MM.1S (cell line): ENCODE results near the gene NDUFAF2.

Experiments
- DNase-seq: peaks from one replicate; pipeline ENCODE4 v3.0.0-alpha.2; 2015
- H2AFZ ChIP-seq: fragments of 300-600 bp; sonication (generic); 2 replicates; pipeline ENCODE4 v1.6.0; 2016; ENCODE audit warnings: antibody characterized with exemption, low read length
- H3F3A ChIP-seq: fragments of 300-600 bp; sonication (generic); 2 replicates; pipeline ENCODE4 v1.6.1; 2016; ENCODE audit warnings: mild to moderate bottlenecking, antibody characterized with exemption, low read length, moderate library complexity, mixed read lengths; ENCODE audit not compliant: insufficient read depth
- H3K27ac ChIP-seq: fragments of 300-600 bp; sonication (generic); 2 replicates; pipeline ENCODE4 v1.5.1; 2016; ENCODE audit warnings: mild to moderate bottlenecking, low read length
- H3K27me3 ChIP-seq: fragments of 300-600 bp; sonication (generic); replicated peaks from 2 replicates; pipeline ENCODE4 v1.6.0; 2016; ENCODE audit warnings: low read length; ENCODE audit not compliant: insufficient read depth
- H3K36me3 ChIP-seq: fragments of 300-600 bp; sonication (generic); replicated peaks from 2 replicates; pipeline ENCODE4 v1.6.1; 2016; ENCODE audit warnings: mild to moderate bottlenecking, low read length, mixed read lengths; ENCODE audit not compliant: insufficient read depth
- H3K4me1 ChIP-seq: fragments of 300-600 bp; sonication (generic); 2 replicates; pipeline ENCODE4 v1.6.1; 2016; ENCODE audit warnings: low read length, mixed read lengths
- H3K4me2 ChIP-seq: fragments of 300-600 bp; sonication (generic); 2 replicates; pipeline ENCODE4 v1.6.0; 2016; ENCODE audit warnings: low read depth, low read length
- H3K4me3 ChIP-seq: fragments of 300-600 bp; sonication (generic); 2 replicates; pipeline ENCODE4 v1.5.1; 2016; ENCODE audit warnings: low read length, mixed read lengths
- H3K79me2 ChIP-seq: fragments of 300-600 bp; sonication (generic); 2 replicates; pipeline ENCODE4 v1.6.1; 2016; ENCODE audit warnings: mixed run types, low read length, mixed read lengths
- H3K9ac ChIP-seq: fragments of 300-600 bp; sonication (generic); 2 replicates; pipeline ENCODE4 v1.6.1; 2016; ENCODE audit warnings: low read length, mixed read lengths
- H3K9me2 ChIP-seq: fragments of 300-600 bp; sonication (generic); replicated peaks from 2 replicates; pipeline ENCODE4 v1.6.1; 2016; ENCODE audit warnings: mild to moderate bottlenecking, low read length, mixed read lengths; ENCODE audit not compliant: insufficient read depth
- H3K9me3 ChIP-seq: fragments of 300-600 bp; sonication (generic); replicated peaks from 2 replicates; pipeline ENCODE4 v1.6.1; 2016; ENCODE audit warnings: mild to moderate bottlenecking, low read length, mixed read lengths; ENCODE audit not compliant: insufficient read depth
- H4K20me1 ChIP-seq: fragments of 300-600 bp; sonication (generic); 2 replicates; pipeline ENCODE4 v1.6.1; 2016; ENCODE audit warnings: mild to moderate bottlenecking, low read length, moderate library complexity, mixed read lengths; ENCODE audit not compliant: insufficient read depth
- EZH2 ChIP-seq: fragments of 300-600 bp; sonication (generic); optimal IDR thresholded peaks from 2 replicates; pipeline ENCODE3; 2017; ENCODE audit warnings: low read depth, mild to moderate bottlenecking, antibody characterized with exemption, low read length, mixed read lengths
- EZH2phosphoT487 ChIP-seq: fragments of 300-600 bp; sonication (generic); IDR thresholded peaks from 2 replicates; pipeline ENCODE4 v1.6.1; 2018; ENCODE audit warnings: antibody characterized with exemption, low read length
- TF ChIP-seq, protein P1 (sequence below): fragments of 300-600 bp; sonication (generic); IDR thresholded peaks from 2 replicates; pipeline ENCODE4 v1.5.1; 2016; ENCODE audit warnings: antibody characterized with exemption, low read length, mixed read lengths

The NDUFAF2 gene

DNA sequence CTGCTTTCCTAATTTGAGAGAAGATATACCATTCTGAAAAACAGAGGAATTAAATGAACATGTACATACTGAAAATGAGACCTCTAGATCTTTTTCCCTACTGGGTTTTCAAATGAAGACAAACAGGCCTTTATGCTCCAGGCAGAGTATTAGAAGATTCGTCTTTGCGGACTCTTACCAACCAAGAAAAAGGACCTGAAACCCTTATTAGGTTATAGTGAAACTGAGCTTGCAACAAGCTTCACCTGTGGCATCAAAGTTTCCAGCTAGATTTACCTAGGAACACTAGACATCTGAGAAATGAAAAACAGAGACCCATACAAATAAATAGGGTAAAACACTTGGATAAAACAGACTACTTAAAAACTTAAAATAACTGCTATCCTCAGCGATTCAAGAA, 171.0 kb downstream of the NDUFAF2 start:
- no peaks in the 10 kb centered on the region for H3K9me2 ChIP-seq
- TF ChIP-seq EZH2 (no peak), EZH2phosphoT487 (no peak)
- TF ChIP-seq, protein P1, sequence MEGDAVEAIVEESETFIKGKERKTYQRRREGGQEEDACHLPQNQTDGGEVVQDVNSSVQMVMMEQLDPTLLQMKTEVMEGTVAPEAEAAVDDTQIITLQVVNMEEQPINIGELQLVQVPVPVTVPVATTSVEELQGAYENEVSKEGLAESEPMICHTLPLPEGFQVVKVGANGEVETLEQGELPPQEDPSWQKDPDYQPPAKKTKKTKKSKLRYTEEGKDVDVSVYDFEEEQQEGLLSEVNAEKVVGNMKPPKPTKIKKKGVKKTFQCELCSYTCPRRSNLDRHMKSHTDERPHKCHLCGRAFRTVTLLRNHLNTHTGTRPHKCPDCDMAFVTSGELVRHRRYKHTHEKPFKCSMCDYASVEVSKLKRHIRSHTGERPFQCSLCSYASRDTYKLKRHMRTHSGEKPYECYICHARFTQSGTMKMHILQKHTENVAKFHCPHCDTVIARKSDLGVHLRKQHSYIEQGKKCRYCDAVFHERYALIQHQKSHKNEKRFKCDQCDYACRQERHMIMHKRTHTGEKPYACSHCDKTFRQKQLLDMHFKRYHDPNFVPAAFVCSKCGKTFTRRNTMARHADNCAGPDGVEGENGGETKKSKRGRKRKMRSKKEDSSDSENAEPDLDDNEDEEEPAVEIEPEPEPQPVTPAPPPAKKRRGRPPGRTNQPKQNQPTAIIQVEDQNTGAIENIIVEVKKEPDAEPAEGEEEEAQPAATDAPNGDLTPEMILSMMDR, result no peak

GRCh38 chr5:61119066-61119465, 174.1 kb downstream of the NDUFAF2 start:
- H3K9ac ChIP-seq, result no peak overlapping the region
- no peak overlapping the region for H3K27ac ChIP-seq
- H3K4me2 ChIP-seq, result no peak overlapping the region
- H3K9me2 ChIP-seq, result no peaks in the 10 kb centered on the region
- H3K4me1 ChIP-seq, result 0 out of 2 replicates have a peak, but pooled peaks cover 4% of the 10 kb centered on the region
- H3K79me2 ChIP-seq, result no peaks in the 10 kb centered on the region
- TF ChIP-seq, protein P1, result no peak
- TF ChIP-seq EZH2phosphoT487 (no peak), EZH2 (no peak)
- no peak for DNase-seq
- H2AFZ ChIP-seq, result no peak overlapping the region
- no peaks in the 10 kb centered on the region for H3K36me3 ChIP-seq
- no peaks in the 10 kb centered on the region for H3K9me3 ChIP-seq
- H3K4me3 ChIP-seq, result no peak overlapping the region
- no peaks in the 10 kb centered on the region for H3F3A ChIP-seq
- no peaks in the 10 kb centered on the region for H4K20me1 ChIP-seq
- no peaks in the 10 kb centered on the region for H3K27me3 ChIP-seq

More for the DNA sequence above, 171.0 kb downstream of the NDUFAF2 start:
- no peak overlapping the region for H3K4me3 ChIP-seq
- no peaks in the 10 kb centered on the region for H3K36me3 ChIP-seq
- DNase-seq, result peak; percentile 70
- H3K4me1 ChIP-seq, result 0 out of 2 replicates have a peak, but pooled peaks cover 4% of the 10 kb centered on the region
- no peaks in the 10 kb centered on the region for H4K20me1 ChIP-seq
- no peaks in the 10 kb centered on the region for H3K9me3 ChIP-seq
- H3F3A ChIP-seq, result no peaks in the 10 kb centered on the region
- no peak overlapping the region for H3K9ac ChIP-seq
- no peak overlapping the region for H3K27ac ChIP-seq
- H3K4me2 ChIP-seq, result no peak overlapping the region
- H3K79me2 ChIP-seq, result no peaks in the 10 kb centered on the region
- no peak overlapping the region for H2AFZ ChIP-seq
- H3K27me3 ChIP-seq, result no peaks in the 10 kb centered on the region

GRCh38 chr5:61120534-61120933, 175.5 kb downstream of the NDUFAF2 start:
- Histone ChIP-seq H4K20me1 (no peaks in the 10 kb centered on the region), H3K9ac (no peak overlapping the region), H3K4me1 (0 out of 2 replicates have a peak, but pooled peaks cover 1% of the 10 kb centered on the region), H3K27ac (no peak overlapping the region), H3K9me3 (no peaks in the 10 kb centered on the region), H3F3A (no peaks in the 10 kb centered on the region), H3K4me3 (no peak overlapping the region), H3K4me2 (no peak overlapping the region), H3K36me3 (no peaks in the 10 kb centered on the region), H3K27me3 (no peaks in the 10 kb centered on the region), H3K9me2 (no peaks in the 10 kb centered on the region), H2AFZ (no peak overlapping the region), H3K79me2 (no peaks in the 10 kb centered on the region)
- TF ChIP-seq EZH2phosphoT487 (no peak), EZH2 (no peak)
- TF ChIP-seq, protein P1, result no peak
- DNase-seq, result no peak
